ENCODE data around the gene OPRM1.

The OPRM1 gene

GRCh38 chr6:154213782-154214181 is 174.7 kb downstream of the OPRM1 start:
- no peak for DNase-seq

GRCh38 chr6:154218301-154218700 is 179.3 kb downstream of the OPRM1 start:
- no peak for DNase-seq

GRCh38 chr6:154218787-154219186 is 179.7 kb downstream of the OPRM1 start:
- no peak for DNase-seq

- no peak for DNase-seq
Observed at GRCh38 chr6:154219250-154219649, 180.2 kb downstream of the OPRM1 start.

- no peak for DNase-seq
Observed at GRCh38 chr6:154222716-154223115, 183.7 kb downstream of the OPRM1 start.

GRCh38 chr6:154223296-154223695 is 184.3 kb downstream of the OPRM1 start:
- no peak for DNase-seq

GRCh38 chr6:154226461-154226860 is 187.4 kb downstream of the OPRM1 start:
- no peak for DNase-seq

GRCh38 chr6:154227862-154228520 is 189.0 kb downstream of the OPRM1 start:
- DNase-seq, result no peak

- DNase-seq, result peak in 1 of 2 donors; percentile 15
Observed at GRCh38 chr6:154228521-154228905, 189.5 kb downstream of the OPRM1 start.

- DNase-seq, result peak; percentile 82 to 91
Observed at GRCh38 chr6:154229786-154230185, 190.7 kb downstream of the OPRM1 start.

- DNase-seq, result peak in 1 of 2 donors; percentile 14
Observed at GRCh38 chr6:154230393-154230792, 191.4 kb downstream of the OPRM1 start.

GRCh38 chr6:154230910-154231595 is 192.0 kb downstream of the OPRM1 start:
- peak in 1 of 2 donors; percentile 50 for DNase-seq

- DNase-seq, result peak in 1 of 2 donors; percentile 50
Observed at GRCh38 chr6:154232013-154232910, 193.2 kb downstream of the OPRM1 start.

GRCh38 chr6:154233383-154233782 is 194.3 kb downstream of the OPRM1 start:
- DNase-seq, result no peak

GRCh38 chr6:154234019-154234772 is 195.2 kb downstream of the OPRM1 start:
- DNase-seq, result peak in 1 of 2 donors; percentile 15

- DNase-seq, result no peak
Observed at GRCh38 chr6:154236646-154237301, 197.7 kb downstream of the OPRM1 start.

GRCh38 chr6:154238831-154239230 is 199.8 kb downstream of the OPRM1 start:
- no peak for DNase-seq

- peak in 1 of 2 donors; percentile 41 for DNase-seq
Observed at GRCh38 chr6:154239392-154239791, 200.4 kb downstream of the OPRM1 start.

- DNase-seq, result peak in 1 of 2 donors; percentile 49
Observed at GRCh38 chr6:154241061-154241460, 202.0 kb downstream of the OPRM1 start.

GRCh38 chr6:154241581-154241980 is 202.5 kb downstream of the OPRM1 start:
- no peak for DNase-seq

- DNase-seq, result no peak
Observed at GRCh38 chr6:154242617-154243357, 203.7 kb downstream of the OPRM1 start.

Data from CD4-positive, alpha-beta T cell treated with Interferon alpha-2 for 1 hour (primary cell).